ENCODE data around the gene RNLS.
"Not testable (repeated sequence)": the region's sequence is repeated elsewhere in the genome, so short reads cannot be mapped to it uniquely, and the experiment has no call there.

The RNLS gene

GRCh38 chr10:88346144-88346977 lies 236.8 kb downstream of the RNLS start:
- DNase-seq (ENCODE audit: low read depth, low spot score): no peak

- no peak for DNase-seq (ENCODE audit: low read depth, low spot score)
Measured at GRCh38 chr10:88343761-88344484, 239.2 kb downstream of the RNLS start.

GRCh38 chr10:88342733-88343310 lies 240.3 kb downstream of the RNLS start:
- DNase-seq (ENCODE audit: low read depth, low spot score): no peak

GRCh38 chr10:88337134-88337533 lies 246.0 kb downstream of the RNLS start:
- no peak for DNase-seq (ENCODE audit: low read depth, low spot score)

GRCh38 chr10:88336334-88336733 lies 246.8 kb downstream of the RNLS start:
- no peak for DNase-seq (ENCODE audit: low read depth, low spot score)

- DNase-seq (ENCODE audit: low read depth, low spot score): no peak
Measured at GRCh38 chr10:88333248-88333630, 249.9 kb downstream of the RNLS start.

- DNase-seq (ENCODE audit: low read depth, low spot score): no peak
Measured at GRCh38 chr10:88332503-88333247, 250.4 kb downstream of the RNLS start.

GRCh38 chr10:88330174-88330573 lies 252.9 kb downstream of the RNLS start:
- DNase-seq (ENCODE audit: low read depth, low spot score): no peak

- no peak for DNase-seq (ENCODE audit: low read depth, low spot score)
Measured at GRCh38 chr10:88322324-88323063, 260.6 kb downstream of the RNLS start.

- no peak for DNase-seq (ENCODE audit: low read depth, low spot score)
Measured at GRCh38 chr10:88319960-88320517, 263.1 kb downstream of the RNLS start.

GRCh38 chr10:88318803-88319202 lies 264.3 kb downstream of the RNLS start:
- no peak for DNase-seq (ENCODE audit: low read depth, low spot score)

GRCh38 chr10:88317099-88317498 lies 266.0 kb downstream of the RNLS start:
- no peak for DNase-seq (ENCODE audit: low read depth, low spot score)

GRCh38 chr10:88316292-88316861 lies 266.7 kb downstream of the RNLS start:
- DNase-seq (ENCODE audit: low read depth, low spot score): no peak

- DNase-seq (ENCODE audit: low read depth, low spot score): no peak
Measured at GRCh38 chr10:88315755-88316154, 267.4 kb downstream of the RNLS start.

GRCh38 chr10:88314362-88314761 lies 268.8 kb downstream of the RNLS start:
- no peak for DNase-seq (ENCODE audit: low read depth, low spot score)

- no peak for DNase-seq (ENCODE audit: low read depth, low spot score)
Measured at GRCh38 chr10:88313878-88314277, 269.2 kb downstream of the RNLS start.

- no peak for DNase-seq (ENCODE audit: low read depth, low spot score)
Measured at GRCh38 chr10:88312855-88313254, 270.3 kb downstream of the RNLS start.

- no peak for DNase-seq (ENCODE audit: low read depth, low spot score)
Measured at GRCh38 chr10:88311264-88311663, 271.9 kb downstream of the RNLS start.

- no peak for DNase-seq (ENCODE audit: low read depth, low spot score)
Measured at GRCh38 chr10:88309365-88309764, 273.8 kb downstream of the RNLS start.

- not testable (repeated sequence) for DNase-seq (ENCODE audit: low read depth, low spot score)
Measured at GRCh38 chr10:88308361-88308760, 274.8 kb downstream of the RNLS start.

GRCh38 chr10:88299787-88300186 lies 283.3 kb downstream of the RNLS start:
- DNase-seq (ENCODE audit: low read depth, low spot score): no peak

Data from activated naive CD8-positive, alpha-beta T cell treated with anti-CD3 and anti-CD28 coated beads, Interleukin-2, amount 50 U/mL, for 16 hours (primary cell).